ENCODE results near the gene LDHAL6B.

The LDHAL6B gene

DNA sequence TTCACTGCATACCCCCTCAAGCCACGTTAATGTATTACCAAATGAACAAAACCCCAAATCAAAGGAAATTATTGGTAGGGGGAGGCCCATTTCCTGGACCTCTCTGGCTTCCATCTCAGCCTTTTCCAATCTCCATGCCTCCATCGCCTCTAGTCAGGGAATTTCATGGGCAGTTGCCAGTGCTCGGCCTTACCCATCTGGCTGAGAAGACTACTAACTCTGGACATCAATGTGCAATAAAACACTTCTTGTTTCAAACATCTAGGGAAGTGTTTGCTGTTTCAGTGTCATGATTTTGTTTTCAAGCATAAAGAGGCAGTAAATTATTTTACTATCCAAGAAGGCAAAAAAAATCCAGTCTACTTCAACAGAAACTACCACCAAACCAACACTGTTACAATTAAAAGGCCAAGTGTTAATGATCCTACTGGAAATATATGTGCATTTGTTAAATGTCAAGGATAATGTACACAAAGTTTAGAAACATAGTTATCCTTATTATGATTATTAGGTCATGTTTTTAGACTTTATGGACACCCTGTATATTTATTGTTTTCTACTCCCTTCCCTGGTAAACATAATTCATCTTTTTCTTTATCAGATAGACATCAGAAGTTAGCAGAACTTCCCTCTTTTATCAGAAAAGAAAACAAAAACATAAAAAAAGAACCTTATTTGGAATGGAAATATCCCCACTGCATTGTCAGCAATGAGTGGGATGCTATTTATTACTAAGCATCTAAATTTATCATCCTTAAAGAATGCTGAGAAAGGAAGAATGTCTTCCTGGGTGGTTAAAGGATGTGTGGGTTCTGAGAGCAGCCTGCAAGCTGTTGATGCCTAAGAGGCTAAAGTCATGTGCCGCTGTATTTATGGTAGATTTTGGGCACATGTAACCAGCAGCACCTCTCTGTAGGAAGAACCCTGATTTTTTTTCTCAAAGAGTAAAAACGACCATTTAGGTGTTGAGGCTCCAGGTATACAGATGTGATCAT, 15.2 kb downstream of the LDHAL6B start:
- no peak for DNase-seq

DNA sequence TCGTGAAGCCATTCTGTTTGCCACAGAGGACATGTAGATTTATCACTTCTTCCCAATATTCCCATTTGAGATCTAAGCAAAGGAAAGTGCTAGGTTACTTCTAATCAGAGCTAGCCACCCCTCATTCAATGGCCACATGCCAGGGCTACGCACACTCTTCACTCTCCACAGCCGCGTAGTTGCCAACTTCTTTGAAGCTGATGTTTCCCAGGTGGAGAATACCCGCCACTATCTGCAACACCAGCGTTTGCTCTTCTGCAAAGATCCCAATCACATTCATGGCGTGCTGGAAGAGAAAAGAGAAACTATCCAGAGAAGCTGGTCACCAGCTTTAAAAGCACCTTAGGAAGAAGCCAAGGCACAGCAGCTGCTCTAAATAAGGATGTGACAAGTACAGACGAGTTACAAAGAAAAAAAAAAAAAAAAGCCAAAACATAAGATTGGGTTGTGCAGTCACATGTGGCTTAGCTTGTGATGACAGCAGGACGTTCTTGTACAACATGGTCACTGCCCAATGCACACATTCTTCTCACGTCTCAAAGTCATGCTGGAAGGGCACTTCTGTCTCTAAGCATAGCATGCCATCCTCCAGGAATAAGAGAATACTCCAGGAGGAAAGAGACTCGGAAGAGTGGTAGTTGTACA, 16.4 kb downstream of the LDHAL6B start:
- DNase-seq, result no peak

DNA sequence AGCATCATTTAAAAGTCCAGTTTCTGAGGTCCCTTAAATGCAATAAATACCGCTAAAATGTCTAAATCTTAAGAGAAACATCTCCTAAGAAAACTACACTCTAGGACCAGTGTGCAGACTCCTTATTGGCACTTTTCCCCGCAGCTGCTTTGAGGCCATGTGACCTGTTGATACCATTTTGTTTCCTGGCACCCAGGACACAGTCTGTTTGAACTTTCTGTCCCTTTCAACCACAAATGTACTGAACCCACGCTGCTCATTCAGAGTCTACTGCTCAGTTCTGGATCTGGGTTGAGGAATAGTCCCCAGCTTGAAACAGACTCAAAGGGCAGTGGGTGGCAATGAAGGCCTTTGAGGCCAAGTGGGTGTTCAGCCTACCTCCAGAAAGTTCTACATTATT, 17.1 kb downstream of the LDHAL6B start:
- no peak for DNase-seq

DNA sequence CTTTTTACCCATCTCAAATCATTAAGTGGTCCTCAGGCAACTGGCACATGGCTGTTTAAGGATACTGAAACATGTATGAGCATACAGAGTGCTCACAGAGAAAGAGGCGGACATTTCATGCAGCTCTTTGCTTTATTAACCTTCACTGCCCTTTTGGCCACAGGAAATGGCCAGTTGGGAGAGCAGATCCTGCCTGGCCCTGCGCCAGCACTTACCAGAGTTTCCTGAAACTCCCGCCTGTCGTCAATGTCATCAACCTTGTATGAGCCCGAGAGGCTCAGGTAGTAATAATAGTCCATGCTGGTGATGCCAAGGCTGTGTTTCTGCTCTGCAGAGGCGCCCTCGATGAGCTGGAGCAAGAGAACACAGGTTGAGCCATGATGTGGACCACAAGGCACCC, 17.8 kb downstream of the LDHAL6B start:
- no peak for DNase-seq

DNA sequence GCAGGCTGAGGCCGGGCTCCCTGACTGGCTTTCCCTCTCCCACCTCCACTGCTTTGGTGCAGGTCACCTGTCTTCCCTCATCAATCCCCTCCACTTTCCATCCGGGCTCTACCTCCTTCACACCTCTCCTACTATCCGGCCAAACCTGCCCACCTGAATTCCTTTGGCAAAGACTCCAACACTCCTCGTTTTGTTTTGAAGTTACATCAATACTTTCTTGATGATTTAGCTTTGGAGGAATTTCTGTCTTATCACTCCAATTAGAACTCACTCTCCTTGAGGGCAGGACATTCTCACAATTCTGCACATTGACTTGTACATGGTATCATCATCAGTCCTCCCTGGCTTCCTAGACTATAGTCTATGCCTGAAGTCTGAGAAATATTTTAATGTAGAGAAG, 20.4 kb downstream of the LDHAL6B start:
- no peak for DNase-seq

DNA sequence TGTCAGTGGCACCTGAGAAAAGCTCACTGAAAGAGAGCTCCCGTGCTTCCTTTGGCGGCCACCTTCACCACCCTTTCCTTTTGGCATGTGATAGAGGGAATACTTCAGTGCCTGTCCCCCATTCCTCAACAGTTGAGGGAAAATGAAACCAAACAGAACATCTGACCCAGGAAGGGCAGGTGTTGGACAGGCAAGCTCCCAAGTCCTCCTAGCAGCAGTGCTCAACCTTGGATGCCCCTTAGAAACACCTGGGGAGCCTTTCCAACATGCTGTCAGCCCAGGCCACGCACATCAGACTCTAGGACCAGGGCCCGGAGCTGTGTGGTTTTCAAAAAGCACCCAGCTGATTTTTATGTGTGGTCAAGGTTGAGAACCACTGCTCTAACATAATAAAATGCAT, 22.4 kb downstream of the LDHAL6B start:
- DNase-seq, result no peak

DNA sequence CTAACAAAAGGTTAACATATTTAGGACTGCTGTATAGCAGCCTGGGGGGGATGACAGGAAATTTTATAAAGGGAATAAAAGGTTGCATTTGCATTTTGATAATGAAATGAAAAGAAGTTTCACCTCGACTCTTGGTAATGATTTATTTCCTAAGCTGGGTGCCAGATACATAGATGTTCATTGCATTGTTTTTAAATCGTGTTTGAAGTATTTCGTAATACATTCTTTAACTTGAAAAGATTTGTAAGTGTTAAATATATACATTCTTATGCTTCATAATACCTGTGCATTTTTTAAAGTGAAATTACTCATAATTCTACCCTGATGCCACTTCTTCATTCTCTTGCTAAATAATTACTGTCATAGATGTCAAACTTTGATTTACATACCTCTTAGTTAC, 22.8 kb downstream of the LDHAL6B start:
- no peak for DNase-seq

DNA sequence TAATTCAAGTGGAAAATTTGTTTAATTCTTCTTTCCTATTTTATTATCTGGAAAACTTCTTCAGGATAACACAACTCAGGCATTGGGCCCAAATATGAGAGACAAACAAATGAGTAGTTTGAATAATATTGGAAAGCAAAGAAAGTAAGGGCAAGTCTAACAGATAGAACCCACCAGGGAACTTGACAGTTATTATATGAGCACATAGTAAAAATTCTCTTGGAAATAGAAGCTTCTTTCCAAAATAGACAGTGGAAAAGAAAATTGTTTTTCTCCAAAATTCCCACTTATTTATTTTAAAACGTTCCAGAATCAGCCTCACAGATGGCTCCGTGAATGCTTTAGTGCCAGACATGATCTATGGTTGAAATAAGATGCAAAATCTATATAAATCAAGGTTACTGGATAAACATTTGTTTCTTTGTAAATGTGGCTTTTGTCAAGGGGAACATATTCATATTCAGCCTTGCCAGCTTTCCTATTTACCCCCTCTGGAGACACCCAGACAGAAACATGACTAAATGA, 23.9 kb downstream of the LDHAL6B start:
- no peak for DNase-seq

DNA sequence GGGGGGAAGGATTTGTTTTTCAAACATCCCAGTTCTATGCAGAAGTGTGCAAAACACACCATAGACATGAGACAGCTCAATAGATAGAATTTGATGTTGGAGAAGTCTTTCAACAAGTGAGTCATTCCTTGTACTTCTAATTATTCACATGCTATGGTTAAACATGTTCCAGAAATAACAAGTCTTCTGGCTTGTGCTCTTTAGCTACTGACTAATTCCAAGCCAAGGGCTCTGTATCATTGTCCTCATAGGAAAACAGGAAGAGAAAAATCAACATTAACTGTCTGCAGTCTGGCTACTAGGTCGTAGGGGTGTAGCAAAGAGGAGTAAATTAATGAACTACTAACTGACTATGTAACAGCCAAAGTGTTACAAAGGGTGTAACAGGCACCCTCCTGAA, 25.8 kb downstream of the LDHAL6B start:
- DNase-seq, result no peak

DNA sequence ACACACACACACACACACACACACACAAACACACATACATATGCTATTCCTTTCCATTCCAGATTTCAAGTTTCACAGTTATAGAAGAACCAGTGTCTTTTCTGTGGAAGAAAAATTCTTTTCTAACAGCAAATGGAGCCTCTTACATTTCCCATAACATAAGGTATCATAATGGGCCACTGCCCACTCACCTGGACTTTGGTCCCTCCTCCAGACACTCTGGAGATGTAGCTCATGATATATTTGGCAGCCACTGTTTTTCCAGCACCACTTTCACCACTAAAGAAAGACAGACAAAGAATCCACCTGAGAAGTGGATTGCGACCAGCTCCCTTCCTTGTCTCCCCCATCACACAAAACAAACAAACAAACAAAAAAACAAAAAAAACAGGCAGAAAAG, 29.8 kb downstream of the LDHAL6B start:
- DNase-seq, result no peak

DNA sequence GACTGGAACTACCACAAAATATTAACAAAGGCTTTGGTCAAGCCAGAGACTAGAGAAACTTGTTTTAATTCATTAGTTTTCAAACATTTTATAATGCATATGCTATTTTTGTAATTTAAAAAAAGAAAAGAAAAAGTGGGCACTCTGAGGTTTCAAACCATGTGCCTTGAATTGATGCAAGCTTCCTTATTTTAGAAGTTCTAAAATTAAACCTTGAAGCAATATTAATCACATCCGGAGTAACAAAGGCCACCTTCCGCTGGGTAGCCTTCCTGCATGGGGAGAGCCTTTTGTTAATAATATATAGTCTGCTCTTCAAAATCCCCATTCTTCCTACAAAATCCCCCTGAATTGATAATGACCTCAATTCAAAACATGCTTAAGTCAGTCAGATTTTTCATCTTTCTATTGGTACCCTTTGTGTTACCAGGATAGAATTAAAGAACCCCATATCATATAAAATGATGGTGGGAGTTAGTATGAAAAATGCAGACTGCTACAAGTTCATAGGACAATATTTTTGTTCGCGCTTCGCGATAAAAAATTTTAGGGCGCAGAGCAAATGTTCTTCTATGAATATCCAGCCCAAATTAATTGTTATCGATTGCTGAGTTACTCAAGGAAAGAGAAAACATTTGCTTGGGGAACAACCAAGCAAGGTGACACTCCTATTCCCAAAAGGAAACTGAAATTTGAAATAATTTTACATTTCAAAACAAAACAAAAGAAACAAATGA, 30.6 kb downstream of the LDHAL6B start:
- DNase-seq, result no peak

DNA sequence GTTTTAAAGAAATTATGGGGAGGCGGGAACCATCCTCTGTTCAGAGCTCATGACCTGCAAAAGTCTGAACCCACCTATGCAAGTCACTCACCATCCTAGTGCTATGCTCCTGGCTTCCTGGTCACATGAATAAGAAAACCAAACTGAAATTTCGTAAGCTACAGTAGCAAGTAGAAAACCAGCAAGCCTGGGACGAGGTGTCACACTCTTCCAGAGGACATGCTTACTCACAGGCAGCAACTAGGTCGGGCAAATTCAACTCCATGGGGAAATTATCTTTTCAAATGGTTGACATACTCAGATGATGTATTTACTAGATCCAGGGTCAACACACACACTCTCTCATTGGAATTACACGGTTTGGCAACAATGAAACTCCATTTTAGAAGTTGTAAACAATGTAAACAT, 31.3 kb downstream of the LDHAL6B start:
- DNase-seq, result no peak

DNA sequence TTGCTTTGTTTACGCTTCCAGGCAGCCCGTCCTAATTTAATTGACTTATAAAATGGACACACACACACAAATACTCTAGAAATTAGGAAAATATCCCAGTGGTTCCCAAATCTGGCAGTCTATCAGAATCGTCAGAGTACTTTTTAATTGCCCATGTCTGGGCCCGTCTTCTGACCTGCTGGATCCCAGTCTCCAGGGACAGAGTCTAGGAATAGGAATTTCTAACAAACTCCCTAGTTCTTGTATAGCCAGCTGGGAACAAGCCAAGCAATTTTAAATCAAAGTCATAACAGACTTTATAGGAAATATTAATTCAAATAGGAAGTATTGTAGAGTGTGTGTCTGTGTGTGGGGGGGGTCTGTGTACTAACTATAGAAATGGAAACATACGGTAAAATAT, 33.4 kb downstream of the LDHAL6B start:
- no peak for DNase-seq

DNA sequence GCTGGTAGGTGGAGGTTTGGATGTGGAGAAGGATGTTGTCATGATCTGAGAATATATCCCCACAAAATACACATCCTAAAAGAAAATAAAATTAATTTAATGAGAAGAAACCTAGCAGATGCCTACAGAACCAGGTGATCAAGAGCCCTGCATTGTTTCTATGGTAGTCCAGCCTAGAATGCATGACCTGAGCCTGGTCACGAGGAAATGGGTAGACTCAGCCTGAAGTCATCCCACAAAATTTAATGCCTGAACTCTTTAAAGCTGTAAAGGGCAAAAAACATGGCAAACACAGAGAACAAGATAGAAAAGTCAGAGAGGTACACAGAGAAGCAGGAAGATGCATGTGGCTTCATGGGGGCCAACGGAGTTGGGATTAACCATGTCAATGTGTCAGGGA, 36.0 kb downstream of the LDHAL6B start:
- no peak for DNase-seq

DNA sequence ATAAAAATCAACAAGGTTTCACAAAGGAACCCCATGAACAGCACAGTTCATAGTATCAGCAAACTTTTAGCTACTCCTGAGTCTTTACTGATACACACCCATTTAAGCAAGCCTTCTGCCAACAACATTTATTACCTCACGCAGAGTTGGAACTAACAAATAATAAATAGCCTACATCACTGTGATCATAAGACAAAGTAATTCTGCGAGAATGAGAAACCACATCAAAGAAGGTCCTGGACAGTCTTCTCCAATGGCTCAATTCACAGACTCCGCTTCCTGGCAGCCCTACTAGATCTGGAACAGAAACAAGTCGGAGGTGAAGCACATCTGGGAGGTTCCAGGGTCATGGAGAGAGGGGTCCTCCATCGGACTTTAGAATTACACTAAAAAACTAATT, 37.0 kb downstream of the LDHAL6B start:
- DNase-seq, result no peak

DNA sequence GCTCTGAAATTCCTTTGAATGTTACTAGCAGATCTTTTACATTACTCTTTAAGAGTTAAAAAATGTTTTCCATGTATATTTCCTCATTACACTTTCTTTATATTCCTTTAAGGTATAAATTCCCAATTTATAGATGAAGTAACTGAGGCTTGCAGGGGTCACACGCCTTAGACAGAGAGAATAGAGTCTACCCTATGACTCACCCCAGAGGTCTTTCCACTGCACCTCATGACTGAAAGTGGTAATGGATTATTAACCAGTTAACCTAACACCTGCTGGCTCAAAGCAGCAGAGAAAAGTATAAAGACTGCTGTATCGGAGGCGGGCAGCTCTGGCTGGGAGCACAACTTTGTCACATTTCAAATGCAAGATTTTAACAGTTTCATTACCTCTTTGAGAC, 37.7 kb downstream of the LDHAL6B start:
- no peak for DNase-seq

DNA sequence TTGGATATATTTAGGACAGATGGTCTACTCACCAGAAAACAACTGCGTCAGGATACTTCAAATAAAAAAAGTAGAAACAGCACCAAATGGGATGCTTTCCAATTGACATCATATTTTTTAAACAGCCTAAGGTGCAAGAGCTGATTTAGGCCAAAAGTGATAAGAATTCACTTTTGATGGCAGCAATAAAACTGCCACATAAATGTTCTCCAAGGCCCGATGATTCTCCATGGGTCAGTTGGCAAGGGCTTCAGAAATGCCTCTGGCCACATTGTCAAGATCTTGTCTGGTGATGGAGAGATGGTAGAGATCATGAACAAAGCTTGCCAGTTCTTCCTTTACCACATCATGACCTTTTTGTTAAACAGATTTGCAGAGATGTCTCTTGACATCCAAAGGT, 38.9 kb downstream of the LDHAL6B start:
- no peak for DNase-seq

DNA sequence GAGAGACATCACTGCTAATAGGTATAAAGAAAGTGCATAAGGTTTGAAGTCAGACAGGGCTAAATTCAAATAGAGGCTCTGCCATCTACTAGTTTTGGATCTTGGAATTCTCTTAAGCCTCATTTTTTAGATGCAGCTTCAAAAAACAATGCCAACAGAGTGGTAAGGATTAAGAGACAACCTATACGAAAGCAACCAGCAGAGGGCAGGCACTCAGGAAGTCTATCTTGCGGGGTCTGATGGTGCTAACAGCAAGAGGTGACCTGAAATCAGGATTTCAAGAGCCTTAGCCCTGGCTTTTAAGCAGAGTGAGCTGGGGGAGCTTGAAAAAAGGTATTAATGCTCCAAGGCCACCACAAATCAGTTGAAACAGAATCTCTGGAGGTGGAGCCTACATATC, 40.7 kb downstream of the LDHAL6B start:
- DNase-seq, result no peak

DNA sequence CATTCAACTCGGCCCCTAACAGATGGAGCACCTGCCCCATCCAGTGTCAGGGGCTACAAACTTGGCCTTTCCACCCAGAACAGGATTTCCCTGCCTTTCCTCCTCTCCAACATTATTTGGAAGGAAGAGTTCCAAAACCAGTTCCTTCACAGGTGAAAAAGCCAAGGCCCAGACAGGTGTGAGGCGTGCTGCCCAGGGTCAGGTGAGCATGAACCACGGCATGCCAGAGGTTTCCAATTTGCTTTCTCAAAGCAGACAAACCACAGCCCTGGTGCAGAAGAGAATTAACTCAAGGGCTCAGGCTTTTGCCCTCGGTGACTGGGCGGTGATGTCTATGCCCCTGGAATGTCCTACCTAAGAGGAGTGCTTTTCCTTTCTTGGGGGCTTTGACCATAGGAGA, 43.2 kb downstream of the LDHAL6B start:
- no peak for DNase-seq

DNA sequence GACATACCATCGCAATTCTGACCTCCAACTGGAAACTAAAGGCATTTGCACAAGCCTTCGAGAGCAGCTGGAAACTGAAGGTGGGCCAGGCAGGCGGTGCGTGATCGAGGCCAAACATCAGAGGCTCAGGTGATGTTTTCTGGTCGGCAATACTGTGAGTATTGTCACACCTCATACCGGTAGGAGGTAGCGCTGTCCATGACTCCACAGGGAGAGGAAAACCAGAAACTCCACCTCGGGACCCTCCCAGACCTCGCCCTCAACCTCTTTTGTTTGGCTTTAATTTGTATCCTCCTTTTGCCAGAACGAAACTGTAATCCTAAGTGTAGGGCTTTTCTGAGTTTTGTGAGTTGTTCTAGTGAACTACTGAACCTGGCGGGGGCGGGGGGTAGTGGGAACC, 43.6 kb downstream of the LDHAL6B start:
- DNase-seq, result no peak

DNA sequence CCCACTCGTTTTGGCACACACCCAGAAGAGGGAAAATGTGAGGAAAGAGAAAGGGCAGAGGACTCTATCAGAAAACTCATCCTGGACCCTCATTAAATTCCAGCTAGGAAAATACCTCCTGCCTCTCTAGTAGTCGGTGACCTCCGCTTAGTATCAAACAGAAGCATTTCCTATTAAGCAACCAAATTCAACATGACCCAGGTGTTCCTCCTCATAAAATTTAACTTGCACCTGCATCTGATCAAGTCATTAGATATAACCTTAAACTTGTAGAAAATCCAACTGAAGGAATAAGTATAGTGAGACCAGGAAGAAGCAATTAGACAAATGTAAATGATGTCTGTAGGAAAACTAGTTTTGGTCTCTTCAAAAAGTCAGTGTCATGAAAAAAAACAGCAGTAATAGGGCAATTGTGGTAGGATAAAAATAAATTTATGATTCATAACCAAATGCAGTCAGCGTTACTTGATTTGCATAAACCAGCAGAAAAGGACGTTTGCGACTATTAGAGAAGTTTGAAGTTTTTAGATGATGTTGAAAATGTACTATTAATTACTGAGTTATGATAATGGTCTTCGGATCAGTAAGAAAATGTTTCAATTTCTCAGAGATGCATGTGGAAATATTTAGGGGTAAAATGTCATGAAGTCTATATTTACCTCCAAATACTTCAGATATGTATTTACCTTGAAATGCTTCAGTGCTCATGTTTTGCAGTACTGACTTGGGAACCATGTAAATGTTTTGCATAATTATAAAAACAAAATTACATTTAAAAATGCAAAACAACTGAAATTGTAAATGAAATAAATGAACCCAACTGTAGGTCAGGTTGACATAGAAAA, 44.6 kb downstream of the LDHAL6B start:
- DNase-seq, result no peak

DNA sequence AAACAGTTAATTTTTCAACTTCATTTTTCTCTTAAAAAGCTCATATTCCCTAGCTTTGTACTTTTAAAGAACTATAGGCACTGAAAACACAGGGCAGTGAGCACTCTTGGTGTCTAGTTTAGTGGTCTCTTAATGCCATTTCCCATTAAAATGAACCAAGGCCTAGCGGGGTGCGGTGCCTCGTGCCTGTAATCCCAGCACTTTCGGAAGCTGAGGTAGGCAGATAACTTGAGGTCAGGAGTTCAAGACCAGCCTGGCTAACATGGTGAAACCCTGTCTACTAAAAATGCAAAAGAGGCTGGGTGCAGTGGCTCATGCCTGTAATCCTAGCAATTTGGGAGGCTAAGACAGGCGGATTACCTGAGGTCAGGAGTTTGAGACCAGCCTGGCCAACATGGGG, 45.5 kb downstream of the LDHAL6B start:
- DNase-seq, result no peak
